Gastrocnemius medialis (tissue), 4 donors: ENCODE measurements around the gene TTLL12. TPM values are rescaled to one million over a fixed set of nuclear protein-coding genes. Genes with fewer than 3 reads are reported as not detected.

Experiments
- ATAC-seq, 2 donors: fragments of 150-250 bp; one replicate each; pipeline ENCODE4 v1.9.1; 2016
- DNase-seq, 2 donors: peaks; one replicate each; pipeline ENCODE4 v3.0.0-alpha.2; 2019
- H3K27ac ChIP-seq, 4 donors: fragments of 200-600 bp; sonication (generic); 1 replicate in 1 of 4; 2 replicates in 3 of 4; pipeline ENCODE4 v1.5.1; 2016 to 2018; ENCODE audit warnings: mild to moderate bottlenecking in 2 of 4, moderate library complexity in 1 of 4
- H3K27me3 ChIP-seq, 3 donors: fragments of 200-600 bp; sonication (generic) in 2 of 3; 1 replicate in 1 of 3; 2 replicates in 2 of 3; pipeline versions ENCODE4 v1.5.1 to v1.6.0; 2016 to 2019; ENCODE audit warnings: mild to moderate bottlenecking in 1 of 3, moderate library complexity in 1 of 3
- H3K36me3 ChIP-seq, 2 donors: fragments of 200-600 bp; sonication (generic) in 1 of 2; one replicate each; pipeline ENCODE4 v1.5.1; 2017 to 2018
- H3K4me1 ChIP-seq, 2 donors: fragments of 200-600 bp; sonication (generic) in 1 of 2; one replicate each; pipeline ENCODE4 v1.5.1; 2016 to 2017; ENCODE audit warnings: mild to moderate bottlenecking in 2 of 2
- H3K4me3 ChIP-seq, 4 donors: fragments of 200-600 bp; sonication (generic) in 3 of 4; 1 replicate in 1 of 4; 2 replicates in 3 of 4; pipeline ENCODE4 v1.5.1; 2016 to 2019; ENCODE audit warnings: mild to moderate bottlenecking in 2 of 4
- H3K9me3 ChIP-seq, 3 donors: fragments of 200-600 bp; sonication (generic) in 2 of 3; 1 replicate in 1 of 3; 2 replicates in 2 of 3; pipeline ENCODE4 v1.5.1; 2016 to 2019
- POLR2A ChIP-seq, 2 donors: fragments of 450-650 bp; IDR thresholded peaks; one replicate each; pipeline ENCODE4 v1.6.1; 2017; ENCODE audit warnings: antibody characterized with exemption in 2 of 2, mild to moderate bottlenecking in 2 of 2, moderate library complexity in 2 of 2
- in situ Hi-C, 4 donors: fragments of 200-750 bp; cut with MboI; loops; one replicate each; pipeline versions ENCODE4 v1.15.0 to v1.8.0; 2017; ENCODE audit warnings: low sequenced_read_pairs in 4 of 4
- intact Hi-C: fragments of 100-400 bp; cut with DNase I; formaldehyde crosslinking; loops from one replicate; pipeline ENCODE4 v1.15.1; 2023; ENCODE audit warnings: low total_unique reads
- total RNA-seq, 4 donors: library from RNA; depleted of rRNA; stranded (reverse); fragments of >200 nt; gene quantifications; one replicate each; pipeline versions ENCODE4 v1.1.0 to v1.2.3, GENCODE V29; 2016
- TF ChIP-seq, protein P1 (sequence below), 5 experiments: fragments of 450-650 bp in 3 of 5; fragments of 200-600 bp in 2 of 5; sonication (generic) in 2 of 5; IDR thresholded peaks in 4 of 5; conservative IDR thresholded peaks in 1 of 5; 1 replicate in 4 of 5; 2 replicates in 1 of 5; pipeline ENCODE4 v1.5.1; 2016 to 2019; ENCODE audit warnings: antibody characterized with exemption in 5 of 5, mild to moderate bottlenecking in 3 of 5, moderate library complexity in 3 of 5

TTLL12 gene
- total RNA-seq, 4 donors from 2014 or later: 13.7 to 41.8 (median 19.6) TPM

DNA sequence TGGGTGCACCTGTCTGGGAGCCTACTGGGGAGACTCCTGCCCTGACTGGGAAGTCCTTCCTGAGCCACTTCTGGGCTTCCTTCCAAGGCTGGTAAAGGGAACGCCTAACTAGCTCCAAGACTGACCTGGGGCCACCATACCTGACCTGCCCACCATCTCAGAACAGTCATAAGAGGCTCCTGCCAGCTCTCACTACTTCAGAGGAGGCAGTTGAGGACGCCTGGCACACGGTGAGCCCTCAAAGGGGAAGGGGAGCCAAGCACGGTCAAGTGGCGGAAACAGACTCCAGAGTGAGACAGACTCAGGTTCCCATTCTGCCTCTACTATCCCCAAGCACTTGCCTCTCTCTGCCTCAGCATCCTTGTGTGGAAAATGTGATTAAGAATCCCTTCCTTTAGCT lies 51.4 kb downstream of the TTLL12 start:
- TF ChIP-seq, protein P1, sequence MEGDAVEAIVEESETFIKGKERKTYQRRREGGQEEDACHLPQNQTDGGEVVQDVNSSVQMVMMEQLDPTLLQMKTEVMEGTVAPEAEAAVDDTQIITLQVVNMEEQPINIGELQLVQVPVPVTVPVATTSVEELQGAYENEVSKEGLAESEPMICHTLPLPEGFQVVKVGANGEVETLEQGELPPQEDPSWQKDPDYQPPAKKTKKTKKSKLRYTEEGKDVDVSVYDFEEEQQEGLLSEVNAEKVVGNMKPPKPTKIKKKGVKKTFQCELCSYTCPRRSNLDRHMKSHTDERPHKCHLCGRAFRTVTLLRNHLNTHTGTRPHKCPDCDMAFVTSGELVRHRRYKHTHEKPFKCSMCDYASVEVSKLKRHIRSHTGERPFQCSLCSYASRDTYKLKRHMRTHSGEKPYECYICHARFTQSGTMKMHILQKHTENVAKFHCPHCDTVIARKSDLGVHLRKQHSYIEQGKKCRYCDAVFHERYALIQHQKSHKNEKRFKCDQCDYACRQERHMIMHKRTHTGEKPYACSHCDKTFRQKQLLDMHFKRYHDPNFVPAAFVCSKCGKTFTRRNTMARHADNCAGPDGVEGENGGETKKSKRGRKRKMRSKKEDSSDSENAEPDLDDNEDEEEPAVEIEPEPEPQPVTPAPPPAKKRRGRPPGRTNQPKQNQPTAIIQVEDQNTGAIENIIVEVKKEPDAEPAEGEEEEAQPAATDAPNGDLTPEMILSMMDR (IDR thresholded peaks at IDR 0.05 in 4 of 5, conservative IDR thresholded peaks at IDR 0.05 in 1 of 5): no peak
- TF ChIP-seq POLR2A (IDR thresholded peaks at IDR 0.05): no peak
- DNase-seq (no peak), ATAC-seq (no peak)
- Histone ChIP-seq H3K27ac (no peak overlapping the region), H3K36me3 (peaks cover 0 to 70% of the 10 kb centered on the region in 2 donors), H3K4me1 (no peaks in the 10 kb centered on the region), H3K27me3 (no peaks in the 10 kb centered on the region), H3K9me3 (no peaks in the 10 kb centered on the region), H3K4me3 (no peak overlapping the region)
- intact Hi-C loops: no loop called here
- in situ Hi-C loops: no loop called here

DNA sequence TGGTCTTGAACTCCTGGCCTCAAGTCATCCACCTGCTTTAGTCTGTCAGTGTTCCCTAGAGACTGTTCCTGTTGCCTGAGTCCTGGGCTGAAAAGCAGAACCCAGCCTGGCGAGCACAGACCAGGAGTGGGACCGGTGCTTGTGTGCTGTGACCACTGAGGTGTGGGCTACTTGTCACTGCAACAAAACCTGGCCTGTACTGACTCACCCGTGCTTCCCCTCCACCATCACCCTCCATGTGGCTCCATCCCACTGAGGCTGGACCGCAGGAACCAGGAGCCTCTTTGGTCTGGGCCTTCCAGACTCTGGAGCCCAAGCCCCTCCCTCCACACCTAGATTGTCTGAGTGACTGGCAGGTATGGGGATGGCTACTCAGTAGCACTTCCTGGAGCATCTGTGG lies 52.4 kb downstream of the TTLL12 start:
- H3K4me1 ChIP-seq: no peaks in the 10 kb centered on the region
- H3K4me3 ChIP-seq: no peak overlapping the region
- H3K9me3 ChIP-seq: no peaks in the 10 kb centered on the region
- TF ChIP-seq, protein P1 (IDR thresholded peaks at IDR 0.05 in 4 of 5, conservative IDR thresholded peaks at IDR 0.05 in 1 of 5): no peak
- TF ChIP-seq POLR2A (IDR thresholded peaks at IDR 0.05): no peak
- DNase-seq: no peak
- intact Hi-C loops: no loop called here
- ATAC-seq: no peak
- in situ Hi-C loops: no loop called here
- peaks cover 0 to 60% of the 10 kb centered on the region in 2 donors for H3K36me3 ChIP-seq
- no peak overlapping the region for H3K27ac ChIP-seq
- H3K27me3 ChIP-seq: no peaks in the 10 kb centered on the region

DNA sequence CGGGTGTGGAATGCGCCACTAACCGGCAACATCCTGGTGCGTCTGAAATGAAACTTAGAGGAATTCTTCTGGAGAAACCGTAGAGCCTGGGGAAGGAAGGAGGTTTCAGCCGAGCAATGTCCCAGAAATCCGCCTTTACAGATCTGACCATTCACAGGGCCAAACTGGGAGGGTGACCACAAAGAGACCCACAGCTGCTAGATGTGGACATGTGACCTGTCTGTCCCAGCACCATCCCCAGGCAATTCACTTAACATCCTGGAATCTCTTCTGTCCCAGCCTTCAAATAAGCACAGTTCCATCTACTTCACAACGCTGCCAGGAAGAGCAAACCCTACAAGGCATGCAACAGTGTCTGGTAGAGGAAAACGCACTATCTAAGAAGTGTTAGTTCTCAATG lies 53.5 kb downstream of the TTLL12 start:
- H3K36me3 ChIP-seq: peaks cover 0 to 50% of the 10 kb centered on the region in 2 donors
- H3K4me3 ChIP-seq: no peak overlapping the region
- DNase-seq: no peak
- no peak overlapping the region for H3K27ac ChIP-seq
- no peak for ATAC-seq
- H3K4me1 ChIP-seq: no peaks in the 10 kb centered on the region
- intact Hi-C loops: no loop called here
- H3K9me3 ChIP-seq: no peaks in the 10 kb centered on the region
- TF ChIP-seq POLR2A (IDR thresholded peaks at IDR 0.05): no peak
- TF ChIP-seq, protein P1 (IDR thresholded peaks at IDR 0.05 in 4 of 5, conservative IDR thresholded peaks at IDR 0.05 in 1 of 5): no peak
- H3K27me3 ChIP-seq: no peaks in the 10 kb centered on the region
- in situ Hi-C loops: no loop called here

DNA sequence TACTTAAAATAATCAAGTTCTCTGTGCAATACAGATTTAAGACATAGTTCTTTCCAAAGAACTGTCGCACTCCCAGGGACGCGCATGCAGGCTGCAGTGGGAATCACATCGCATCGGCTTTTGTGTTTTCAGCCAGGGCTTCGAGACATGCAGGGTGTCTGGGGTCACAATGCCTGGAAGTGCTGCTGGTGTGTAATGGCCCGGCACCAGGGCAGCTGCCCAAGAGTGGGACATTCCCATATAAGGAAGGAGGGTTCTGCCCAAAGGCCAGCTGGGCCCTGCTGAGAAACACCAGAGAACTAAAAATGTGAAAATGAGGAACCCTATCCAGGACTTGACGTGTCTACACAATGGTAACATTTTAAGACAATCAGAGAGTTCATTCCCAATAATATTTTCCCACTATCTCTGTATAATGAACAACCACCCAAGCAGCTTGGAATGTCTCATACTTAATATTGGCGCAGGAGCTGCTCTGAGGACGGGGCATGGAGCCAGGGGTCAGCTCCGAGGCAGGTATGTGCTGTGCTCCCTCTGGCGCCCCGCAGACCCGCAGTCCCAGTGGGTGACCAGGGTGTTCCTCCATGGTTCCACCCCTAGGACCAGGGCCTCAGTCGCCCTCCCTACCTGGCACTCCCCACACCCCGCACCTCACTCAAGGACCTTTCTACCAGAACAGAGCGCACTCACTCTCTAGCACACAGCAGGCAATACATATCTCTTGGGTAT lies 55.0 kb downstream of the TTLL12 start:
- no peak for DNase-seq
- ATAC-seq: no peak
- H3K9me3 ChIP-seq: no peaks in the 10 kb centered on the region
- TF ChIP-seq, protein P1 (IDR thresholded peaks at IDR 0.05 in 4 of 5, conservative IDR thresholded peaks at IDR 0.05 in 1 of 5): no peak
- no peak for TF ChIP-seq POLR2A (IDR thresholded peaks at IDR 0.05)
- H3K36me3 ChIP-seq: peaks cover 0 to 35% of the 10 kb centered on the region in 2 donors
- no peak overlapping the region for H3K27ac ChIP-seq
- in situ Hi-C loops (no loop called here), intact Hi-C loops (no loop called here)
- H3K27me3 ChIP-seq: no peaks in the 10 kb centered on the region
- H3K4me3 ChIP-seq: no peak overlapping the region
- no peaks in the 10 kb centered on the region for H3K4me1 ChIP-seq
